SU-DHL-6 (cell line): ENCODE data around the gene CNTNAP5.

Experiments
- H2AFZ ChIP-seq: fragments of 200-600 bp; sonication (generic); 2 replicates; pipeline ENCODE4 v1.6.1; 2014; ENCODE audit warnings: low read depth, mild to moderate bottlenecking, moderate library complexity, mixed read lengths, antibody characterized with exemption, low read length; ENCODE audit not compliant: severe bottlenecking
- H3F3A ChIP-seq: fragments of 200-600 bp; shearing (Covaris generic); 2 replicates; pipeline ENCODE4 v1.6.0; 2016; ENCODE audit warnings: antibody characterized with exemption, mild to moderate bottlenecking; ENCODE audit not compliant: insufficient read depth
- H3K27ac ChIP-seq: fragments of 200-600 bp; sonication (generic); 2 replicates; pipeline ENCODE4 v1.5.1; 2016; ENCODE audit warnings: low read depth, mild to moderate bottlenecking, low read length, moderate library complexity, mixed read lengths
- H3K27me3 ChIP-seq: fragments of 200-600 bp; sonication (generic), shearing (Covaris generic); 2 replicates; pipeline ENCODE4 v1.6.0; 2014; ENCODE audit warnings: mild to moderate bottlenecking, low read length
- H3K36me3 ChIP-seq: fragments of 200-600 bp; sonication (generic); 2 replicates; pipeline ENCODE4 v1.6.1; 2014; ENCODE audit warnings: mild to moderate bottlenecking, low read length, mixed read lengths
- H3K4me2 ChIP-seq: fragments of 300-600, 200-600 bp; shearing (Covaris generic), sonication (generic); 2 replicates; pipeline ENCODE4 v1.6.0; 2014; ENCODE audit warnings: low read length, low read depth, mild to moderate bottlenecking; ENCODE audit not compliant: poor library complexity, severe bottlenecking
- H3K4me3 ChIP-seq: fragments of 200-600 bp; sonication (generic); 2 replicates; pipeline ENCODE4 v1.5.1; 2014; ENCODE audit warnings: antibody characterized with exemption, low read length, mild to moderate bottlenecking, mixed read lengths; ENCODE audit not compliant: insufficient read depth, poor library complexity, severe bottlenecking
- H3K79me2 ChIP-seq: fragments of 200-600 bp; sonication (generic); 2 replicates; pipeline ENCODE4 v1.6.1; 2014; ENCODE audit warnings: mild to moderate bottlenecking, low read length, moderate library complexity; ENCODE audit not compliant: insufficient read depth
- H3K9ac ChIP-seq: fragments of 200-600 bp; sonication (generic); 2 replicates; pipeline ENCODE4 v1.7.0; 2014; ENCODE audit warnings: mild to moderate bottlenecking, low read length
- H3K9me2 ChIP-seq: fragments of 200-600 bp; sonication (generic); replicated peaks from 2 replicates; pipeline ENCODE4 v1.6.1; 2014; ENCODE audit warnings: low read length; ENCODE audit not compliant: insufficient read depth
- H3K9me3 ChIP-seq: fragments of 200-600 bp; sonication (generic); 2 replicates; pipeline ENCODE4 v1.6.1; 2014; ENCODE audit warnings: low read length, mixed read lengths; ENCODE audit not compliant: insufficient read depth
- H4K20me1 ChIP-seq: fragments of 200-600 bp; sonication (generic); 2 replicates; pipeline ENCODE4 v1.6.1; 2014; ENCODE audit warnings: low read depth, mild to moderate bottlenecking, antibody characterized with exemption, low read length, moderate library complexity, mixed read lengths
- EZH2phosphoT487 ChIP-seq: fragments of 200-600 bp; sonication (generic), shearing (Covaris generic); conservative IDR thresholded peaks from 2 replicates; pipeline ENCODE4 v1.6.1; 2018; ENCODE audit warnings: mild to moderate bottlenecking, antibody characterized with exemption, low read length, moderate library complexity, mixed read lengths
- TF ChIP-seq, protein P1 (sequence below): fragments of 200-600 bp; sonication (generic); IDR thresholded peaks from one replicate; pipeline ENCODE4 v1.5.1; 2017; ENCODE audit warnings: antibody characterized with exemption, mild to moderate bottlenecking, low read length, moderate library complexity; ENCODE audit not compliant: insufficient read depth, poor library complexity, severe bottlenecking

The CNTNAP5 gene

DNA sequence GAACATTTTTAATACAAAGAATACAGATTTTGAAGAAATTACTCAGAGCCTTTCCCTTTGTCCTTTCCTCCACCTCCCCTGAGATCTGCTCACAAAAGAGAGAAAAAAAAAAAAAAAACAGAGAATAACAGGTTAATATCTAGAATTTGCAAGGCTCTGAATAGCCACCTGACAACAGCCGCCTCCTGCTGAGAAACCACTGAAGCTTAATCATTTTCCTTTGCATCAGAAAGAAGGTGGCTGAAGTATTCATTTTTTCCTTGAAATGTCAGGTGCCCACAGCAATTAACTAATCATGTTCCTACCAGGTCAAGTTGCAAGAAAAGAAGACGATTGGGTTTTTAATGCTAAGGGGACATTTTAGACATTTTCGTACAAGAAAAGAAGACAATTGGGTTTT lies 21.2 kb downstream of the CNTNAP5 start:
- H3K79me2 ChIP-seq, result no peaks in the 10 kb centered on the region
- no peak overlapping the region for H3K4me3 ChIP-seq
- H3K27ac ChIP-seq, result no peak overlapping the region
- TF ChIP-seq, protein P1, sequence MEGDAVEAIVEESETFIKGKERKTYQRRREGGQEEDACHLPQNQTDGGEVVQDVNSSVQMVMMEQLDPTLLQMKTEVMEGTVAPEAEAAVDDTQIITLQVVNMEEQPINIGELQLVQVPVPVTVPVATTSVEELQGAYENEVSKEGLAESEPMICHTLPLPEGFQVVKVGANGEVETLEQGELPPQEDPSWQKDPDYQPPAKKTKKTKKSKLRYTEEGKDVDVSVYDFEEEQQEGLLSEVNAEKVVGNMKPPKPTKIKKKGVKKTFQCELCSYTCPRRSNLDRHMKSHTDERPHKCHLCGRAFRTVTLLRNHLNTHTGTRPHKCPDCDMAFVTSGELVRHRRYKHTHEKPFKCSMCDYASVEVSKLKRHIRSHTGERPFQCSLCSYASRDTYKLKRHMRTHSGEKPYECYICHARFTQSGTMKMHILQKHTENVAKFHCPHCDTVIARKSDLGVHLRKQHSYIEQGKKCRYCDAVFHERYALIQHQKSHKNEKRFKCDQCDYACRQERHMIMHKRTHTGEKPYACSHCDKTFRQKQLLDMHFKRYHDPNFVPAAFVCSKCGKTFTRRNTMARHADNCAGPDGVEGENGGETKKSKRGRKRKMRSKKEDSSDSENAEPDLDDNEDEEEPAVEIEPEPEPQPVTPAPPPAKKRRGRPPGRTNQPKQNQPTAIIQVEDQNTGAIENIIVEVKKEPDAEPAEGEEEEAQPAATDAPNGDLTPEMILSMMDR, result no peak
- TF ChIP-seq EZH2phosphoT487, result no peak
- no peaks in the 10 kb centered on the region for H3K9me2 ChIP-seq
- H3K9ac ChIP-seq, result no peak overlapping the region
- no peak overlapping the region for H3K4me2 ChIP-seq
- H3K27me3 ChIP-seq, result no peaks in the 10 kb centered on the region
- H3K36me3 ChIP-seq, result no peaks in the 10 kb centered on the region
- no peaks in the 10 kb centered on the region for H4K20me1 ChIP-seq
- H3F3A ChIP-seq, result no peaks in the 10 kb centered on the region
- no peak overlapping the region for H2AFZ ChIP-seq
- no peaks in the 10 kb centered on the region for H3K9me3 ChIP-seq

GRCh38 chr2:124048102-124048501 lies 23.0 kb downstream of the CNTNAP5 start:
- H2AFZ ChIP-seq, result no peak overlapping the region
- H3K9me2 ChIP-seq, result no peaks in the 10 kb centered on the region
- H3K79me2 ChIP-seq, result no peaks in the 10 kb centered on the region
- H3K9ac ChIP-seq, result no peak overlapping the region
- no peaks in the 10 kb centered on the region for H3K27me3 ChIP-seq
- H3K27ac ChIP-seq, result no peak overlapping the region
- H3K4me3 ChIP-seq, result no peak overlapping the region
- no peaks in the 10 kb centered on the region for H3K36me3 ChIP-seq
- no peaks in the 10 kb centered on the region for H3K9me3 ChIP-seq
- no peak for TF ChIP-seq EZH2phosphoT487
- TF ChIP-seq, protein P1, result no peak
- H4K20me1 ChIP-seq, result no peaks in the 10 kb centered on the region
- no peaks in the 10 kb centered on the region for H3F3A ChIP-seq
- no peak overlapping the region for H3K4me2 ChIP-seq

- no peak overlapping the region for H3K4me3 ChIP-seq
- TF ChIP-seq, protein P1, result no peak
- TF ChIP-seq EZH2phosphoT487, result no peak
- H3K27me3 ChIP-seq, result no peaks in the 10 kb centered on the region
- H3K36me3 ChIP-seq, result no peaks in the 10 kb centered on the region
- H3K79me2 ChIP-seq, result no peaks in the 10 kb centered on the region
- H3K9me2 ChIP-seq, result no peaks in the 10 kb centered on the region
- no peak overlapping the region for H3K9ac ChIP-seq
- no peaks in the 10 kb centered on the region for H4K20me1 ChIP-seq
- H3F3A ChIP-seq, result no peaks in the 10 kb centered on the region
- no peak overlapping the region for H3K4me2 ChIP-seq
- H3K27ac ChIP-seq, result no peak overlapping the region
- H2AFZ ChIP-seq, result no peak overlapping the region
- H3K9me3 ChIP-seq, result no peaks in the 10 kb centered on the region
These were observed 23.6 kb downstream of the CNTNAP5 start for GRCh38 chr2:124048664-124049063.

DNA sequence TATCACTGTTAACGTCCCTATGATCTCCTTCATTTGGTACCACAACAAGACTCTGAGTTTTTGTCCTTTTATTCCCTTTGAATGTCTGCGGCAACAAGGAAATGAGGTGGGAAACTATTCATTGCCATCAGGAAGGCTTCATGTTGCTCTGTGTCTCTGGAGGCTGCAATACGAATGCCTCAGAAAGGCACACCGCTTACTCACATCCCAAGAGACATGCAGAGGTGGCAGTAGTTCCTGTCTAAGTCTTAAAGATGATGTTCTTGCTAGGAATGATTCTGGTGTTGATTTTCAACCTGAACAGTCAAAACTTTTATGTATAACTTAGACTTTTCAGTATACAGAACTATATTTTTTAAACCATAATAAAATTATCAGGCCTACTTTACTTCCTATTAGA lies 24.0 kb downstream of the CNTNAP5 start:
- no peak overlapping the region for H3K4me3 ChIP-seq
- no peaks in the 10 kb centered on the region for H3K9me3 ChIP-seq
- H3K27me3 ChIP-seq, result no peaks in the 10 kb centered on the region
- H3K27ac ChIP-seq, result no peak overlapping the region
- no peaks in the 10 kb centered on the region for H3K9me2 ChIP-seq
- no peaks in the 10 kb centered on the region for H3K36me3 ChIP-seq
- no peaks in the 10 kb centered on the region for H4K20me1 ChIP-seq
- H3F3A ChIP-seq, result no peaks in the 10 kb centered on the region
- no peak overlapping the region for H3K9ac ChIP-seq
- no peak overlapping the region for H2AFZ ChIP-seq
- no peak overlapping the region for H3K4me2 ChIP-seq
- TF ChIP-seq, protein P1, result no peak
- no peak for TF ChIP-seq EZH2phosphoT487
- H3K79me2 ChIP-seq, result no peaks in the 10 kb centered on the region
